Esophagus squamous epithelium (tissue), 5 donors: Measurements from ENCODE around the gene YKT6. TPM values are rescaled to one million over a fixed set of nuclear protein-coding genes. Genes with fewer than 3 reads are reported as not detected.

Source experiments
- DNase-seq: peaks from one replicate; lab custom pipeline; 2025; lab: John Stamatoyannopoulos, UW
- H3K27ac ChIP-seq, 4 donors: fragments of 200-600 bp; sonication (generic); one replicate each; pipeline ENCODE4 v1.5.1; 2016 to 2019; ENCODE audit warnings: mild to moderate bottlenecking in 1 of 4
- H3K27me3 ChIP-seq, 4 donors: fragments of 200-600 bp; sonication (generic); 1 replicate in 3 of 4; 2 replicates in 1 of 4; pipeline versions ENCODE4 v1.5.1 to v1.6.0; 2017 to 2021; ENCODE audit warnings: antibody characterized with exemption in 1 of 4
- H3K36me3 ChIP-seq, 3 donors: fragments of 200-600 bp; sonication (generic); one replicate each; pipeline ENCODE4 v1.5.1; 2016 to 2019
- H3K4me1 ChIP-seq, 3 donors: fragments of 200-600 bp; sonication (generic); one replicate each; pipeline ENCODE4 v1.5.1; 2017 to 2019
- H3K4me3 ChIP-seq, 4 donors: fragments of 200-600 bp; sonication (generic); 1 replicate in 3 of 4; 2 replicates in 1 of 4; pipeline ENCODE4 v1.5.1; 2016 to 2019; ENCODE audit warnings: mild to moderate bottlenecking in 2 of 4, moderate library complexity in 1 of 4
- H3K9me3 ChIP-seq, 3 donors: fragments of 200-600 bp; sonication (generic); one replicate each; pipeline ENCODE4 v1.5.1; 2016 to 2019
- POLR2A ChIP-seq, 4 donors: fragments of 450-650 bp; IDR thresholded peaks; one replicate each; pipeline ENCODE4 v1.6.1; 2017; ENCODE audit warnings: antibody characterized with exemption in 4 of 4, mild to moderate bottlenecking in 4 of 4, moderate library complexity in 3 of 4
- whole genome bisulfite sequencing, 2 donors: methylation state at CpG; one replicate each; pipeline ENCODE4 v1.1.5; 2018; 5-methylcytosine and 5-hydroxymethylcytosine counted together
- intact Hi-C: fragments of 100-400 bp; cut with DNase I; formaldehyde crosslinking; loops from one replicate; pipeline ENCODE4 v1.15.0; 2022
- total RNA-seq, 4 donors: library from RNA; depleted of rRNA; stranded (reverse); fragments of >200 nt; gene quantifications; one replicate each; pipeline ENCODE4 v1.1.0, GENCODE V29; 2016
- TF ChIP-seq, protein P1 (sequence below), 6 experiments: fragments of 450-650 bp in 4 of 6; fragments of 200-600 bp in 2 of 6; sonication (generic) in 2 of 6; IDR thresholded peaks; one replicate each; pipeline ENCODE4 v1.5.1; 2016 to 2019; ENCODE audit warnings: antibody characterized with exemption in 6 of 6, mild to moderate bottlenecking in 4 of 6, moderate library complexity in 4 of 6
- donor health status: DM: yes; HTN: yes; CAD: no.

The YKT6 gene
- total RNA-seq, 4 donors from 2014 or later, result 56.3 to 91.8 (median 65.1) TPM

DNA sequence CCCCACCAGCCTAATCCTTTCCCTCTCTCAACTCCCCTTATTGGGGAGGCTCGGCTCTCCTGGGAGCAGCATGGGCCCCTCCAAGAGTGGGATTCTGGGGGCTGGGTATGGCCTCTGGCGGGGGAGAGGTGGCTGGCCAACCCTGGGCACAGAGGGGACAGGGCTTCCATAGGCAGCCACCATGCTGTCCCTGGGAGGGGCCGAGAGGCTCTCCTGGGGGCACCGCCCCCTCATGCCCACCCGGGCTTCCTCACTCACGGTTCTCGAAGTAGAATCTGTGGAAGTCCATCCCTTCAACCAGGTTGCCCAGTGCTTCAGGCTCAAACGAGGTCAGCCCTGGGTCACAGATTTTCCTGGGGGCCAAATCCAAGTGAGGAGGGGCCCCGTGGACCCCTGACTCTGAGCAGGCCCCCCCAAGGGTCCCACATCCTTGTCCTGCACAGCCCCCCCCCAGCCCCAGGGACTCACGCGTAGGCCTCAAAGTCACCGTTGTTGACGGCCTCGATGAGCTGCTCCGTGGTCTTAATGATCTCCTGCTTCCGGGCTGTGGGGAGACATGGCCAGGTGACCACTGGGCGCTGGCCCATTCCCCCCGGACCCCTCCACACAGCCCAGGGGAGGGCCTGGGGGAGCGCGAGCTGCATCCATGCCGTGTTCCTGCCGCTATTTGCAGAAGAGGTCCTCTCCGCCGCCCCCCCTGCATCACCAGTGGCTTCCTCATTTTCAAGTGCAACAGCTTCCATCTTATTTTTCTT, 19.8 kb downstream of the YKT6 start:
- peaks cover 0 to 24% (median 0%) of the 10 kb centered on the region in 4 donors for H3K27me3 ChIP-seq
- H3K9me3 ChIP-seq, result no peaks in the 10 kb centered on the region
- intact Hi-C loops, result no loop called here
- no peak overlapping the region for H3K27ac ChIP-seq
- no peak for TF ChIP-seq POLR2A (IDR thresholded peaks at IDR 0.05)
- TF ChIP-seq, protein P1, sequence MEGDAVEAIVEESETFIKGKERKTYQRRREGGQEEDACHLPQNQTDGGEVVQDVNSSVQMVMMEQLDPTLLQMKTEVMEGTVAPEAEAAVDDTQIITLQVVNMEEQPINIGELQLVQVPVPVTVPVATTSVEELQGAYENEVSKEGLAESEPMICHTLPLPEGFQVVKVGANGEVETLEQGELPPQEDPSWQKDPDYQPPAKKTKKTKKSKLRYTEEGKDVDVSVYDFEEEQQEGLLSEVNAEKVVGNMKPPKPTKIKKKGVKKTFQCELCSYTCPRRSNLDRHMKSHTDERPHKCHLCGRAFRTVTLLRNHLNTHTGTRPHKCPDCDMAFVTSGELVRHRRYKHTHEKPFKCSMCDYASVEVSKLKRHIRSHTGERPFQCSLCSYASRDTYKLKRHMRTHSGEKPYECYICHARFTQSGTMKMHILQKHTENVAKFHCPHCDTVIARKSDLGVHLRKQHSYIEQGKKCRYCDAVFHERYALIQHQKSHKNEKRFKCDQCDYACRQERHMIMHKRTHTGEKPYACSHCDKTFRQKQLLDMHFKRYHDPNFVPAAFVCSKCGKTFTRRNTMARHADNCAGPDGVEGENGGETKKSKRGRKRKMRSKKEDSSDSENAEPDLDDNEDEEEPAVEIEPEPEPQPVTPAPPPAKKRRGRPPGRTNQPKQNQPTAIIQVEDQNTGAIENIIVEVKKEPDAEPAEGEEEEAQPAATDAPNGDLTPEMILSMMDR (IDR thresholded peaks at IDR 0.05), result no peak
- no peaks in the 10 kb centered on the region for H3K36me3 ChIP-seq
- WGBS, 2 donors, result 79 to 87% methylated on average over 13 of the region's 24 CpGs
- no peak overlapping the region for H3K4me3 ChIP-seq
- DNase-seq, result no peak
- H3K4me1 ChIP-seq, result peaks cover 8 to 47% (median 14%) of the 10 kb centered on the region in 3 donors

DNA sequence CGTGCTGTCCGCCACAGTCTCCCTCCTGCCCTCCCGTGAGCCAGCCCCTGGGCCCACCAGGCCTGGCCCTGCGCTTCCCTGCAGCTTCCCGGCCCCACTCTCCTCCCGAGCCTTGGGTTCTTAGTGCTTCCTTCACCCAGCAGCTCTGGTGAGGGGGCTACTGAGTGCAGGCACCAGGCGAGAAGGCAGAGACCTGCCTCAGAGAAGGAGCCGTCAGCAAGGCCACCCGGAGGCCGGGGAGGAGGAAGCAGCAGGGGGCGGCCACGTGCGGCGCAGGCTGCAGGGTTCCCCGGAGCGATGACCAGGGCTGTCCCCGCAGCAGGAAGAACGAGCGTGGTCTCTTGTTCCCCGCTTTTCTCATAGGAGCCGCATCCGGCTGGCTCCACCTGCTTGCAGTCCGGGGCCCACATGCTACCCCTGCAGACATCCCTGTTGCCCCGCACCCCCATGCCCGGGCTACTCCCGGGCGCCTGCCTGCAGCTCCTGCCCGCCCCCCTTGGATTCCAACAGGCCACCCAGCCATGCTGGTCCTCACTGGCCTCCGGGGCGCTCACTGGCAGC, 20.5 kb downstream of the YKT6 start:
- 71 to 88% methylated on average over 15 to 22 of the region's 30 CpGs for WGBS, 2 donors
- Histone ChIP-seq H3K4me3 (no peak overlapping the region), H3K27me3 (peaks cover 0 to 32% (median 0%) of the 10 kb centered on the region in 4 donors), H3K27ac (no peak overlapping the region), H3K9me3 (no peaks in the 10 kb centered on the region), H3K4me1 (peaks cover 8 to 45% (median 14%) of the 10 kb centered on the region in 3 donors), H3K36me3 (no peaks in the 10 kb centered on the region)
- intact Hi-C loops, result no loop called here
- DNase-seq, result no peak
- TF ChIP-seq POLR2A (IDR thresholded peaks at IDR 0.05), result no peak
- TF ChIP-seq, protein P1 (IDR thresholded peaks at IDR 0.05), result no peak

DNA sequence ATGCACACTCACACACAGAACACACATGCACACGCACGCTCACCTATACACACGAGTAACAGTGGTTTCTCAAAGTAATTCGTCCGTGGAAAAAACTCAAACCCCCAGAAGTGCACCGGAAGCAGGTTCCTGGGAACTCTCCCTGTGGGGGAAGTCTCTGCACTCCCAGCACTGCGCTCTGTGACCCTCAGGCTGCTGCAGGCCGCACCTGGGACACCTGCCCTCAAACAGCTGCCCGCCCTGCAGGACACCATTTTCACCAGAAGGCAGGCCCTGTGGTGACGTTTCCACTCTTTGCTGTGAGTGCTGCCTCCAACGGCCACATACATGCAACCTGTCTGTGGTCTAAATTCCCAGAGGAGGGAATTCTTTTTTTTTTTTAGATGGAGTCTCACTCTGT, 21.3 kb downstream of the YKT6 start:
- Histone ChIP-seq H3K4me3 (no peak overlapping the region), H3K27me3 (peaks cover 0 to 35% (median 0%) of the 10 kb centered on the region in 4 donors), H3K9me3 (no peaks in the 10 kb centered on the region), H3K36me3 (no peaks in the 10 kb centered on the region), H3K4me1 (peaks cover 5 to 37% (median 14%) of the 10 kb centered on the region in 3 donors), H3K27ac (no peak overlapping the region)
- TF ChIP-seq POLR2A (IDR thresholded peaks at IDR 0.05), result no peak
- TF ChIP-seq, protein P1 (IDR thresholded peaks at IDR 0.05), result no peak
- DNase-seq, result no peak
- 79 to 90% methylated on average over 7 to 9 of the region's 11 CpGs for WGBS, 2 donors
- intact Hi-C loops, result no loop called here

DNA sequence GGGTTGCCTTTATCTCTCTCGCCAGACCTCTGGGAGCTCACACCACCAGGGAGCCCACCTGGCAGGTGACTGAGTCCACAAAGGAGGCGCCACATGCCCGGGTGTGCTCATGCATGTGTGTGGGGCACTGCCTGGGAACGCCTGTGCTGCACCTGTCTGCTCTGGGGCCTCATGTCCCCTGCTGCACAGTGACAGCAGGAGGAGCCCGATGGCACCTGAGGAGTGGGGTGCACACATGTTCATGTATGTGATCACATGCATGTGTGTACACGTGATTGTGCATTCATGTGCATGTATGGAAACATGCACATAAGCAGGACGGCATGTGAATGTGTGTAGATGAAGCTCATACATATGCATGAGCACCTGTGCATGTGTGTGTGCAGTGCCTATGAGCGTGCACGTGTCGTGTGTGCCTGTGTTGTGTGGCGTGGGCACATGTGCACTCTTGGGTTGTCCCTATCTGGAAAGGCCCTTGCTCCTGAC, 22.0 kb downstream of the YKT6 start:
- intact Hi-C loops, result no loop called here
- TF ChIP-seq POLR2A (IDR thresholded peaks at IDR 0.05), result no peak
- TF ChIP-seq, protein P1 (IDR thresholded peaks at IDR 0.05), result no peak
- Histone ChIP-seq H3K36me3 (no peaks in the 10 kb centered on the region), H3K27ac (no peak overlapping the region), H3K9me3 (no peaks in the 10 kb centered on the region), H3K4me1 (peaks cover 5 to 33% (median 14%) of the 10 kb centered on the region in 3 donors), H3K4me3 (no peak overlapping the region), H3K27me3 (peaks cover 0 to 35% (median 0%) of the 10 kb centered on the region in 4 donors)
- no peak for DNase-seq
- WGBS, 2 donors, result 90 to 95% methylated on average over 6 to 10 of the region's 11 CpGs
